ENCODE results near the gene TEDC1.

TEDC1 gene, protein sequence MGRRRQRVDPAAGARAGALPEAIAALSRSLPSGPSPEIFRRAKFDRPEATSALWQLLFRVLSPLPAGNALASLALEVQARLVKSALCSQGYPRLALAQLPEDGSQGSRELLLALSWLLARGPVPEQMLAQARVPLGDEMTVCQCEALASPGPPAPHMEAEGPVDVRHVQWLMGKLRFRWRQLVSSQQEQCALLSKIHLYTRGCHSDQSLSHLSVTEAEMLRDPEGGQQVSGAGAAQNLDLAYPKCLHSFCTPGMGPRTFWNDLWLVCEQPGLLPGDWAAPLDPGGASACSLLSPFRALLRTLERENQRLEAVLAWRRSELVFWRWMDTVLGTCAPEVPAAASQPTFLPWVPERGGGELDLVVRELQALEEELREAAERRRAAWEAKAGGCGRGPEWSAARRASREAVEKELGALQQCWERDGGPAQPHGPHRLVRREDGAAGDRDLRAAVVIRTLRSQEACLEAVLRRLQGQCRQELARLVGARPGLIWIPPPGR
- total RNA-seq = 27.0 to 28.5 reads per million in 2 donors

DNA sequence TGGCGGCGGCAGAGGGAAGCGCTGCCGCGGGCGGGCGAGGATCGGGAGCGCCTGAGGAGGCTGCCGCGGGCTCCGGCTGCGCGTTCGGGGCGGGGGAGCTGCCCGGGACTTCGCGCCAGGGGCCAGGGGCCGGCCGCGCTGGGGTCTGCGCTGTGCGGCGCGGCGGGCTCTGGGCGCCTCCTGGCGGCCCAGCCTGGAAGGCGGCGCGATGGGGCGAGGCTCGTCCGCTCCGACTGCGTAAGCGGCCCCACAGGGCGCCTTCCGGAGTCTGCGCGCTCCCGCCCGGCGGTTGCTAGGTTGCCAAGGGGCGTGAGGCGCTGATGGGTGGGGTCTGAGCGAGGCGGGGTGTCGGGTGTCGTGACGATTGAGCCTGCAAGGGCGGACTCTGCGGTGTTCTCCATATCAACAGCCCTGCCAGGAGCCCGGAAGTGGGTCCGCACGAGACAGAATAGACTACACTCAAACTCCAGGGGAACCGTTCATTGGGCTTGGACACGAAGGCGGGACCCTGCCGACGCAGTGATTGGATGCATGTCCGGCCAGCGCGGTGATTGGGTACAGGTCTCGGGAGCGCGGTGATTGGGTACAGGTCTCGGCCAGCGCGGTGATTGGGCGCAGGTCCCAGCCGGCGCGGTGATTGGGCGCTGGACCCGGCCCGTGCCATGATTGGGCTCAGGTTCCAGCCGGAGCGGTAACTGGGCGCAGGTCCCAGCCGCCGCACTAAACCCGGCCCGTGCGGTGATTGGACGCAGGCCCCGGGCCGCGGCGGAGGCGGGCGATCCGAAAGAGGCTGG is at the start of gene TEDC1:
TSS of gene TEDC1 (plus strand) at position 675 of the 794 bp plus-strand sequence. CDS start 130 bp downstream, outside the sequence.
- DNase-seq = peak; percentile 99

GRCh38 chr14:105442125-105442524 is 48.9 kb upstream of the TEDC1 start:
- DNase-seq = no peak

DNA sequence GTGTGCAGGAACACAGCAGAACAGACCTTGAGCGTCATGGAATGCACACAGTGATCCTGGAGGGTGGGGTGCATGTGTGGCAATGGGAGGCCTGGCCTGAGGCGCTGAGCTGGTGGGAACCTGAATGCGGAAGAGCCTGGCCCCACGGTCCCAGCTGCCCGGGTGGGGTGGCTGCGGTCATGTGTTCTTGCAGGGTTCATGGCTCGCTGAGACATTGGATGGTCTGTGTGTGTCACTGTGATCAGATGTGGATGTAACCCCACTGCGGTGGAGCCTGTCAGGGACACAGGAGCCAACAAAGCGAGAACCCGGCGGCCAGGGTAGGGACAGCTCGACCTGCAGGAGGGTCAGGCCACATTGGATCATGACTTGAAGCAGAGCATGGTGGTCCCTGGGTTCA is 48.2 kb upstream of the TEDC1 start:
- DNase-seq = no peak

DNA sequence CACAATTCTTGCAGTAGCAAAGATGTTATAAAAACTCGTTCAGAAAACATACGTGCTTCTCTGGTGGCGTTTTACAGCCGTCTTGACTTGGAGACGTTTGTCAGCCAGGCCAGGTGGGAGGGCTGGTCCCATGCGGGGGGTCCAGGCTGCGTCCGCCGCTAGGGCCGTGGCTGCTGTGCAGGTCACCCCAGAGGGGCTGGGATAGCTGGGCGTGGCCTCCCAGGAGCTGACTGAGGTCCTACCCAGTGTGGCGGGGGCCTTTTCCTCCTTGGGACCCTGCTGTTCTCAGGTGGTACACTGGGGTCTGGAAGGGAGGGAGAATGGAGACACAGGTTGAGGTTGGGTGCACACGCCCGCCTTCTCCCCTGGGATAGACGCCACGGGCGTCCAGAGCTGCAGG is 46.2 kb upstream of the TEDC1 start:
- DNase-seq = no peak

GRCh38 chr14:105445290-105445689 is 45.8 kb upstream of the TEDC1 start:
- no peak for DNase-seq

DNA sequence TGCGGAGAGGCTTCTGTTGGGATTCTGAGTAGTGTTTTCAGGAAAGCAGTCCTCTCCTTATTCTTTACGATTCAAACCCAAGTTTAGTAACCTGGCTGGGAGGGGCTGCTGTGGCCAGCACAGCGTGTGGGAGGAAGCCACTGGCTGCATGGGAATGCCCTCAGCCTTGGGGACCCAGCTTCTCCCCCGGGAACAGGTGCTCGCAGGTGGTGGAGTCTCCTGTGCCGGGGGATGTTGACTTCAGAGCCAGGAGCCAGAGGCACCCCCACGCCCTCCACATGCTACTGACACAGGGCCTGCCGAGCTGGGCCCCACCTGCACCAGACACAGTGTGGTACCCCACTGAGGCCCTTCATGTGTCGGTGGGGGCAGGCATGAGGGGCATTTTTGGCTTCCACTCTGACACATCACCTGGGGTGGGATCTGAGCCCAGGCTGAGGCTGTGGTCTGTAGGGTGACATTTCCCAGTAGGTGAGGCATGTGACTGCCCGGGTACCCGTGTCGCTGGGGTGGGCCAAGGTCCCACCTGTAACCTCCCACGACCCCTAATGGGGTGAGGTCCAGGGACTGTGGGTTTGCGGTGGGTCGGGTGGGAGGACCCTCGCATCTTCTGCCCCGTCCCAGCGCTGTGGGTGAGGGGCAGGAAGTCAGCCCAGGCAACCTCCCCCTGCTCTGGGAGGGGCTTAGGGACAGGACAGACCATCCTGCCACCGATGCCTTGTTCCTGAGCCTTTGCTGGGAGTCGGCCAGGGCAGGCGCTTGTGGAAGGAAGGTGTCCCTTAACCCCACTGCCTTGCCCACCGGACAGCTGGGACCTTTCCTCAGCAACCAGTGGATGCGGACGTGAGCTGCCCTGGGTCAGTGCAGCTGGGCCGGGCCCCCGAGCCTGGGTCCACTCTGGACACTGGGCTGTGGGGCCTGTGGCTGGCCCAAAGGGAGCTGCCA is 44.9 kb upstream of the TEDC1 start:
- no peak for DNase-seq

DNA sequence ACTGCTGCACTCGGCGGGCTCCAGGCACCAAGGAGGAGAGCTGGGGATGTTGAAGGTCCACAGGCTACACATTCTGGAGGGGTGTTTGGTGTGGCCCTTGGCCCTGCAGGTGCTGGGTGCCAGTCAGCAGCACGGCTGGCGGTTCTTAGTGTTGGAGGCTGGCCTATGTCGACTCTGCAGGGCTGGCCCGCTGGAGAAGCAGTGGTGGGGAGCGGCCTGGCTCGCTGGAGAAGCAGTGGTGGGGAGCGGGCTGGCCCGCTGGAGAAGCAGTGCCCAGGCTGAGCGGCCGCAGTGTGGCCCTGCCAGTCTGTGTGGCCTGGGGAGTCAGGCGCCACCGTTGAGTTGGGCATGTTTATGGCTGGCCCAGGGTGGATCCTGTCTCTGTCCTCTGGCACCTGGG is 44.1 kb upstream of the TEDC1 start:
- no peak for DNase-seq

- DNase-seq = no peak
Measured at GRCh38 chr14:105447651-105448640, 43.1 kb upstream of the TEDC1 start.

DNA sequence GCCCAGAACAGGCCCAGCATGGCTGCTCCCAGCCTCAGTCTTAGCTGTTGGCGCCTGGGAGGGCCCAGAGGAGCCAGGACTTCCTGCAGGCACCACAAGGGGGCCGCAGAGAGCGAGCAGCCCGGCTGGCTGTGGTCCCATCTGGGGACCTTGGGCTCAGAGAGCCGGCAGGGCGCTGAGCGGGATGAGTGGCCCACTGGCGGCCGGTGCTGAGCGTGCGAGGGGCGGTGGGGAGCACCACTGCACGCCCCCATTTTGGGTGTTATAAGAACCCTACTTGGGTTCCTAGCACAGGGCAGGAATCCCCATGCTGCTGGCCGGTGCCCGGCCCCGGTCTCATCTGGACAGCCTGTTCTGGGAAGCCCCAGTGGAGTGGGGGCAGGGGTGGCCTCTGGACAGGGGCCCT is 42.3 kb upstream of the TEDC1 start:
- peak; percentile 36 for DNase-seq

DNA sequence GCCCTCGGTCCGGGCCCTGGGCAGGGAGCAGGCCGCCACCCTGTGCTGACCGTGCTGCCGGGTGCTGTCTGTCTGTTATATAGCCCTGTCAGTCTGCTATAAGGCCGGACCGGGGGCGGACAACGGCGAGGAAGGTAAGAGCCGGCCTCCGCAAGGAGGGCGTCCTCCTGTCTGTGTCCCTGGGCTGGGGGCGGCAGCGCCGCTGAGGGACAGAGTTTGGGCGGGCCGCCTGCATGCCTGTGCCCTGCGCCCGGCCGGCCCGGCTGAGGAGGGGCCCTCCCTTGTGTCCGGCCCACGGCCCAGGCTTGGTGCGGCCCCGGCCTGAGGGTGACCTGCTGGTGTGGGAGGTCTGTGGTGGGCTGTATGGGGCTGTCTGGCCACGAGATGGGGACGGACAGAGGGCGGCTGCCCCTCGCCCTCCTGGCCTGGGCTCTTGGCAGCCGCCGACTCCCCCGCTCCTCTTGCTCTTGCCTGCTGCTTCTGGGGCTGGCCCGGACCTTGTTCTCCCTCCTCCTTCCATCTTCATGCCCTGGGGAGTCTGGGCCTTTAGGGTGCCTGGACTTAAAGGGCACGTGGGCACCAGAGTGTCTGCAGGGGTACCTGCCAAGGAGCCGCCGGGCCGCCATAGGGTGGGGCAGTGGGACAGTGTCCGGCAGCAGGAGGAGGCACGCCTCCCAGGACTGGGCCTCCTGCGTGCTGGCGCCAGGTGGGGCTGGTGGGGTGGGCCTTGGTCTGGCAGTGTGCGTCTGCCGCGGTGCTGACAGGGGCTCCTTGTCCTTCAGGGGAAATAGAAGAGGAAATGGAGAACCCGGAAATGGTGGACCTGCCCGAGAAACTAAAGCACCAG is 41.5 kb upstream of the TEDC1 start:
- no peak for DNase-seq

- DNase-seq = no peak
Measured at GRCh38 chr14:105450123-105450505, 40.9 kb upstream of the TEDC1 start.

DNA sequence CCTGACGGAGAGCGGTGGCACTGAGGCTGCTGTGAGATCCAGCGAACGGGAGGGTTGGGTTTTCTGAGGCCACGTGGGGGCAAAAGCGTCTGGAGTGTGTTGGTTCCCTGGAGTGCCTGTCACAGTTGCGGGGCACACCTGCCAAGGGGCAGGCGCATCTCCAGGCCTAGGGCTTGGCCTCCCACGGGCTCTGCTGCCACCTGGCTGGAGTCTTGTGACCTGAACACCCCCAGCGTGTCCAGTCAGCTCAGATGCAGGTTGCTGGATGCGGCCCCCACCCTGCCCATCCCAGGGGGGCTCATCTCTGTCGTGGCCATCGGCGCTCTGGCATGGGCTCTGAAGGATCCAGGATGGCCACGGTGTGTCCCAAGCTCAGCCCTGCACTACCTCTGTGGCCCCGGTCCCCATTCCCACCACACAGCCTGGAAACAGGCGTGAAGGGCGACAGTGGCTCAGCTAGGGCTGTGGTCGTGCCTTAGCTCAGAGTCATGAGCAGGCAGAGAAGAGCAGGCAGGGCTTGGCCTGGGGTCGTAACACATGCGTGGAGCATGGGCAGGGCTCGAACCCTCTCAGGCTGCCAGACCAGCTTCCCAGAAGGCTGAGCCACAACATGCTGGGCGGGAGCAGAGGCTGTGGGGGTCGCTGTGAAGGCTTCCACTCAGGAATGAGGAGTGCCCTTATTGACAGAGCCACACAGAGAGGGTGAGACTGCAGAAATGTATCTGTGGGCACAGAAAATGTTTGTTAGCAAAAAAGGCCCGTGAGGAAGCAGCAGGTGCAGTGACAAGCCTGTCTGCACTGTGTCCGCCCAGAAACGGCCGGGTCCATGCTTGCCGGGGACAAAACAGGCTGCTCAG is 40.0 kb upstream of the TEDC1 start:
- no peak for DNase-seq

DNA sequence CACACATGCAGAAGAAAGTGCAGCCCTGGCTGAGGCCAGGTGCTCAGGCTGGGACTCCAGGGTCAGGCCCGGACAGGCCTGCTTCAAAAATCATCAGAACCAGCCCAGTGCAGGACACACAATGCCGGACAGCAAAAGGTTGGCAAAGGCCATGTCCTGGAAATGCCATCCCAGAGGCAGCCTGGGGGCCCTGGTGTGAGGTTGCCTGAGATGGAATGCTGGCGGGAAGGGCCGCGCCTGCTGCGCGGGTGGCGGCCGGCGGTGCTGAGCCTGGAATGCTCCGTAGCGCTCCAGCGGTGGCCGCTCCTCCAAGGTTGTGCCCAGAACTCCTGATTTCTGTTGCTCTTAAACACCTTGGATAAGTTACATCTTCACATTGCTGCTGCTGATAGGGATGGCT is 38.1 kb upstream of the TEDC1 start:
- no peak for DNase-seq

DNA sequence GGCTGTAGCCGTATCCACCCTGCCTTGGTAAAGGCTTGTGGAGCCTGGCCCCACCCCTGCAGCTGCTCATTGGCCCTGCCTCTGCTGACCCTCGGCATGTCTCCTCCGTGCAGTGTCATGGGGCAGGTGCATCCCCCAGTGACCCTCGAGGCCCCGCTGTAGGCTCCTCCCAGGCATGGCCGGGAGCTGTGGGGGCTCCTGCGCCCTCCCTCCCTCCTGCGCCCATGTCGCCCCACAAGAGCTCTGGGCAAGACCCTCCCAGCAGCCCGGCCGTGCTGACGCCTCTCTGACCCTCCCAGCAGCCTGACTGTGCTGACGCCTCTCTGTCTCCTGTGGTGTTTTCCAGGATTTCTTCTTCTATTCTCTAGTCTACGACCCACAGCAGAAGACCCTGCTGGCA is 37.2 kb upstream of the TEDC1 start:
- DNase-seq = no peak

GRCh38 chr14:105455086-105455640 is 35.9 kb upstream of the TEDC1 start:
- no peak for DNase-seq

DNA sequence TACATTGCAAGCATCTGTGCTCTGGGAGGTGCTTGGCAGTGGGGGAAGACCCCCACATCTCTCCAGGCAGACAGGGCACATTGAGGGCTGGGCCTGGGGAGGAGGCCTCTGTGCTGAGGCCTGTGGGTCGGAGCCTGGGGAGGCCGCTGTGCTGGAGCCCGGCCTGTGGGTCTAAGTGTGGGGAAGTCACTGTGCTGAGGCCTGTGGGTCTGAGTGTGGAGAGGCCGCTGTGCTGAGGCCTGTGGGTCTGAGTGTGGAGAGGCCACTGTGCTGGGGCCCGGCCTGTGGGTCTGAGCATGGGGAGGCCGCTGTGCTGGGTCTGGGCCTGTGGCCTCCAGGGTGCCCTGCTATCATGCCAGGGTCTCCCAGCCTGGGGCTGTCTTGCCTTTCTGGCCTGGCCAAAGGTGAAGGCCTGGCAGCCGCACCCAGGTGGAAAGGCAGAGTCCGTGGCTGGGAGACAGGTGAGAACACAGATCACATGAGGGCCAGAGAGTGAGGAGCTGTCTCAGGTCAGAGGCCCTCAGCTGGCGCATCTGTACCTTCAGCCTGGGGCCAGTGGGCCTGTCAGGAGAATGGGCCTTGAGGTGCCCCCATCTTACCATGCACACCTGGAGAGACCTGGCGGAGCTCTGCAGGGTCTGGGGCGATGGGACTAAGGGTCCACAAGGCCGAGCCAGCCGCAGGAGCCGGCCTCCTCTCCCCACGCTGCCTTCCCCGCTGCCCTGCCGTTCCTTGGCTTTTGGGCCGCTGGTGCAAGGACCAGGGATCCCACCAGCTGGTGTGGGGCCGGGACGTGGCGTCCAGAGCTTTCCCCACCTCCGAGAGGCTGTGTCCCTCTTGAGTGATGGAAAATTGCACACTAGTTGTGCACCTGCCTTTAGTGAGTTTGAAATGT is 35.0 kb upstream of the TEDC1 start:
- no peak for DNase-seq

DNA sequence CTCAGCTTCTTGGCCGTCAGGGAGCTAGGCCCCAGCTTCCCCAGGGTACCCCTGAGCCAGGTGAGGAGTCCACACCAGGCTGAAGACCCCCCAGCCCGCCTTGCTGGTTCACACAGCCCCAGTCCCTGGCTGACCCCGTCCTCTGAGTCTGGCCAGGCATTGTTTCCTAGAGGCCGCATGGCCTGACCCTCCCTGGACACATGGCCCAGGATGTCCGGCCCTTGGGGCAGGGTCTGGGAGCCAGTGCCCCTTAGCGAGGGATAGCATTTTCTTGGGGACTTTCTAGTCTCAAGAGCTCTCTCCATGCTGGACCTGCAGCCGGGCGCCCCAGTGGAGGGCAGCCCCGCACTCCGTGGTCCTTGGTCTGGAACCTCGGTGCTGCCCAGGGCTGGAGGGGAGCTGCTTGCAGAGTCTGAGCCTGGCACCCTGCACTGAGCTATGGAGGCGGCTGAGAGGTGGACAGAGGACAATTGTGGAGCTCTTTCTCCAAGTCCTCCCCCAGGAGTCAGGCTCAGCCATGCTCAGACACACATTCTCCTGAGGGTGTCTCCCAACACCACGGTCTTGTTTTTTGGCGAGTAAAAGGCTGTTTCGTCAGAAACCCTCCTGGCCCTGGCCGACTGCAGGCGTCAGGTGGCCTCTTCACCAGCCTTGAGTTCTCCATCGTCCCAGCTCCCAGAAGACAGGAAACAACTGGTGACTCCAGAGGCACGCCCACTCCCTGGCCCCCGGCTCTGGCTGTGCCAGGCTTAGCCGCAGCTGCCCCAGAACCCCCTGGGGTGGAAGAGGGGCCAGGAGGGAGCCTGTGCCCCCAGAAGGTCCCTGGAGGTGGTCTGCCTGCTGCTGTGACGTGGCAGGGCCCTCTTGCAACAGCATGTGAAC is 34.1 kb upstream of the TEDC1 start:
- no peak for DNase-seq
